SK-N-SH (cell line): ENCODE measurements around the gene B4GALT1.

ENCODE experiments used
- RCOR1 ChIP-seq: fragments of 150-350 bp; IDR thresholded peaks from 2 replicates; pipeline ENCODE4 v1.6.1; 2017; ENCODE audit warnings: antibody characterized with exemption, low read length
- RFX5 ChIP-seq: IDR thresholded peaks from 2 replicates; pipeline ENCODE4 v1.6.1; 2012; ENCODE audit warnings: mild to moderate bottlenecking, improper control_type of control experiment, low read length
- YY1 ChIP-seq: IDR thresholded peaks from 2 replicates; pipeline ENCODE4 v1.4.0; 2012; ENCODE audit warnings: low read depth, mild to moderate bottlenecking
- TF ChIP-seq, protein P1 (sequence below): fragments of 200-600 bp; sonication (generic); IDR thresholded peaks from 2 replicates; pipeline ENCODE4 v1.6.1; 2017; ENCODE audit warnings: antibody characterized with exemption, mild to moderate bottlenecking, moderate library complexity
- TF ChIP-seq, protein P2 (sequence below): fragments of 150-350 bp; IDR thresholded peaks from 2 replicates; pipeline ENCODE4 v1.6.1; 2017; ENCODE audit warnings: antibody characterized with exemption, low read length, low read depth, borderline replicate concordance
- TF ChIP-seq, protein P3 (sequence below): IDR thresholded peaks from 2 replicates; pipeline ENCODE4 v1.6.1; 2012; ENCODE audit warnings: mild to moderate bottlenecking, low read depth, low read length, moderate library complexity

DNA sequence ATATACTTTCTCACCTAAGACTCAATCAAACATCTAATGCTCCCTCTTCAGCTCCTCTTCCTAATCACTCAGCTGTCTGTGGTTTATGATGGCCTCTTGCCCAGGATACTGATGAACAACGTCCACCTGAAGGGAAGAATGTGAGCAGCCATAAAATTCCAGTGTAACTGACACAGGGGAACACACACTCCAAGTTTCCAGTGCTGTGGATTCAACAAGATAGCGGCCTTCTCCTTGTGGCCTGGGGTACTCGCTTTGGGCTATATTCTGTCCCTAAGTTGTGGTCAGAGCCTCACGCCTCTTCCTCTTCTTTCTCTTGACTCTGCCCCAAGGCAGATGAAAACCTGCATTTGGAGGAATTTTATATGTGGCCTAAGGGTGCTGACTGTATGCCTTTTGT is 11.7 kb downstream of the B4GALT1 start:
- TF ChIP-seq, protein P1, sequence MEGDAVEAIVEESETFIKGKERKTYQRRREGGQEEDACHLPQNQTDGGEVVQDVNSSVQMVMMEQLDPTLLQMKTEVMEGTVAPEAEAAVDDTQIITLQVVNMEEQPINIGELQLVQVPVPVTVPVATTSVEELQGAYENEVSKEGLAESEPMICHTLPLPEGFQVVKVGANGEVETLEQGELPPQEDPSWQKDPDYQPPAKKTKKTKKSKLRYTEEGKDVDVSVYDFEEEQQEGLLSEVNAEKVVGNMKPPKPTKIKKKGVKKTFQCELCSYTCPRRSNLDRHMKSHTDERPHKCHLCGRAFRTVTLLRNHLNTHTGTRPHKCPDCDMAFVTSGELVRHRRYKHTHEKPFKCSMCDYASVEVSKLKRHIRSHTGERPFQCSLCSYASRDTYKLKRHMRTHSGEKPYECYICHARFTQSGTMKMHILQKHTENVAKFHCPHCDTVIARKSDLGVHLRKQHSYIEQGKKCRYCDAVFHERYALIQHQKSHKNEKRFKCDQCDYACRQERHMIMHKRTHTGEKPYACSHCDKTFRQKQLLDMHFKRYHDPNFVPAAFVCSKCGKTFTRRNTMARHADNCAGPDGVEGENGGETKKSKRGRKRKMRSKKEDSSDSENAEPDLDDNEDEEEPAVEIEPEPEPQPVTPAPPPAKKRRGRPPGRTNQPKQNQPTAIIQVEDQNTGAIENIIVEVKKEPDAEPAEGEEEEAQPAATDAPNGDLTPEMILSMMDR, result no peak
- TF ChIP-seq YY1, result no peak
- TF ChIP-seq, protein P2, sequence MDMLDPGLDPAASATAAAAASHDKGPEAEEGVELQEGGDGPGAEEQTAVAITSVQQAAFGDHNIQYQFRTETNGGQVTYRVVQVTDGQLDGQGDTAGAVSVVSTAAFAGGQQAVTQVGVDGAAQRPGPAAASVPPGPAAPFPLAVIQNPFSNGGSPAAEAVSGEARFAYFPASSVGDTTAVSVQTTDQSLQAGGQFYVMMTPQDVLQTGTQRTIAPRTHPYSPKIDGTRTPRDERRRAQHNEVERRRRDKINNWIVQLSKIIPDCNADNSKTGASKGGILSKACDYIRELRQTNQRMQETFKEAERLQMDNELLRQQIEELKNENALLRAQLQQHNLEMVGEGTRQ, result no peak
- TF ChIP-seq RCOR1, result no peak
- TF ChIP-seq RFX5, result no peak
- TF ChIP-seq, protein P3, sequence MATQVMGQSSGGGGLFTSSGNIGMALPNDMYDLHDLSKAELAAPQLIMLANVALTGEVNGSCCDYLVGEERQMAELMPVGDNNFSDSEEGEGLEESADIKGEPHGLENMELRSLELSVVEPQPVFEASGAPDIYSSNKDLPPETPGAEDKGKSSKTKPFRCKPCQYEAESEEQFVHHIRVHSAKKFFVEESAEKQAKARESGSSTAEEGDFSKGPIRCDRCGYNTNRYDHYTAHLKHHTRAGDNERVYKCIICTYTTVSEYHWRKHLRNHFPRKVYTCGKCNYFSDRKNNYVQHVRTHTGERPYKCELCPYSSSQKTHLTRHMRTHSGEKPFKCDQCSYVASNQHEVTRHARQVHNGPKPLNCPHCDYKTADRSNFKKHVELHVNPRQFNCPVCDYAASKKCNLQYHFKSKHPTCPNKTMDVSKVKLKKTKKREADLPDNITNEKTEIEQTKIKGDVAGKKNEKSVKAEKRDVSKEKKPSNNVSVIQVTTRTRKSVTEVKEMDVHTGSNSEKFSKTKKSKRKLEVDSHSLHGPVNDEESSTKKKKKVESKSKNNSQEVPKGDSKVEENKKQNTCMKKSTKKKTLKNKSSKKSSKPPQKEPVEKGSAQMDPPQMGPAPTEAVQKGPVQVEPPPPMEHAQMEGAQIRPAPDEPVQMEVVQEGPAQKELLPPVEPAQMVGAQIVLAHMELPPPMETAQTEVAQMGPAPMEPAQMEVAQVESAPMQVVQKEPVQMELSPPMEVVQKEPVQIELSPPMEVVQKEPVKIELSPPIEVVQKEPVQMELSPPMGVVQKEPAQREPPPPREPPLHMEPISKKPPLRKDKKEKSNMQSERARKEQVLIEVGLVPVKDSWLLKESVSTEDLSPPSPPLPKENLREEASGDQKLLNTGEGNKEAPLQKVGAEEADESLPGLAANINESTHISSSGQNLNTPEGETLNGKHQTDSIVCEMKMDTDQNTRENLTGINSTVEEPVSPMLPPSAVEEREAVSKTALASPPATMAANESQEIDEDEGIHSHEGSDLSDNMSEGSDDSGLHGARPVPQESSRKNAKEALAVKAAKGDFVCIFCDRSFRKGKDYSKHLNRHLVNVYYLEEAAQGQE, result no peak
